H9 (cell line): Measurements from ENCODE around the gene PEPD. TPM values are rescaled to one million over a fixed set of nuclear protein-coding genes. Genes with fewer than 3 reads are reported as not detected.

ENCODE experiments used
- DNase-seq: peaks from one replicate; pipeline ENCODE4 v3.0.0-alpha.2; 2017
- H2AFZ ChIP-seq: one replicate; pipeline ENCODE4 v1.6.1; 2013; ENCODE audit warnings: mild to moderate bottlenecking, low read length, control low read depth, moderate library complexity
- H2AK5ac ChIP-seq: 2 replicates; pipeline ENCODE4 v1.6.1; 2013; ENCODE audit warnings: low read length, control low read depth, mixed read lengths; ENCODE audit not compliant: insufficient read length
- H2BK120ac ChIP-seq: one replicate; pipeline ENCODE4 v1.6.1; 2013; ENCODE audit warnings: low read depth, mild to moderate bottlenecking, low read length, control low read depth, inconsistent platforms; ENCODE audit not compliant: poor library complexity, severe bottlenecking
- H2BK12ac ChIP-seq: 2 replicates; pipeline ENCODE4 v1.6.1; 2013; ENCODE audit warnings: low read length, control low read depth, mixed read lengths, low read depth; ENCODE audit not compliant: insufficient read length
- H2BK15ac ChIP-seq: 2 replicates; pipeline ENCODE4 v1.6.1; 2013; ENCODE audit warnings: low read depth, low read length, control low read depth
- H2BK20ac ChIP-seq: one replicate; pipeline ENCODE4 v1.6.1; 2013; ENCODE audit warnings: low read depth, mild to moderate bottlenecking, low read length, control low read depth, inconsistent platforms; ENCODE audit not compliant: poor library complexity, severe bottlenecking
- H2BK5ac ChIP-seq: 2 replicates; pipeline ENCODE4 v1.6.1; 2013; ENCODE audit warnings: low read length, control low read depth, mixed read lengths; ENCODE audit not compliant: insufficient read length
- H3K14ac ChIP-seq: 2 replicates; pipeline ENCODE4 v1.6.1; 2013; ENCODE audit warnings: low read length, control low read depth; ENCODE audit not compliant: insufficient read depth
- H3K18ac ChIP-seq: 2 replicates; pipeline ENCODE4 v1.6.1; 2013; ENCODE audit warnings: low read depth, mild to moderate bottlenecking, mixed read lengths, low read length, control low read depth; ENCODE audit not compliant: insufficient read length
- H3K23ac ChIP-seq: 2 replicates; pipeline ENCODE4 v1.6.1; 2013; ENCODE audit warnings: low read length, control low read depth, mixed read lengths, low read depth; ENCODE audit not compliant: insufficient read length
- H3K23me2 ChIP-seq: 2 replicates; pipeline ENCODE4 v1.6.1; 2013; ENCODE audit warnings: low read depth, mild to moderate bottlenecking, mixed read lengths, low read length, control low read depth; ENCODE audit not compliant: insufficient read length, poor library complexity, severe bottlenecking
- H3K27ac ChIP-seq: 2 replicates; pipeline ENCODE4 v1.5.1; 2013; ENCODE audit warnings: low read length, control low read depth, mixed read lengths, low read depth; ENCODE audit not compliant: insufficient read length
- H3K27me3 ChIP-seq: 2 replicates; pipeline ENCODE4 v1.6.1; 2013; ENCODE audit warnings: low read length, control low read depth, inconsistent platforms; ENCODE audit not compliant: insufficient read depth
- H3K4ac ChIP-seq: 2 replicates; pipeline ENCODE4 v1.6.1; 2013; ENCODE audit warnings: low read depth, mild to moderate bottlenecking, control low read depth, inconsistent platforms, low read length, moderate library complexity
- H3K4me1 ChIP-seq: 2 replicates; pipeline ENCODE4 v1.6.1; 2013; ENCODE audit warnings: low read length, control low read depth, inconsistent platforms; ENCODE audit not compliant: insufficient read depth
- H3K4me2 ChIP-seq: 2 replicates; pipeline ENCODE4 v1.6.1; 2013; ENCODE audit warnings: low read length, control low read depth, mixed read lengths; ENCODE audit not compliant: insufficient read length, insufficient read depth
- H3K56ac ChIP-seq: 2 replicates; pipeline ENCODE4 v1.6.1; 2013; ENCODE audit warnings: low read depth, mild to moderate bottlenecking, mixed read lengths, low read length, control low read depth; ENCODE audit not compliant: insufficient read length
- H3K79me1 ChIP-seq: 2 replicates; pipeline ENCODE4 v1.6.1; 2013; ENCODE audit warnings: low read depth, mild to moderate bottlenecking, moderate library complexity, low read length, control low read depth, inconsistent platforms; ENCODE audit not compliant: insufficient read depth, poor library complexity, severe bottlenecking
- H3K79me2 ChIP-seq: 2 replicates; pipeline ENCODE4 v1.6.1; 2013; ENCODE audit warnings: low read length, control low read depth, inconsistent platforms; ENCODE audit not compliant: insufficient read depth
- H3K9ac ChIP-seq: 2 replicates; pipeline ENCODE4 v1.6.1; 2013; ENCODE audit warnings: low read length, control low read depth, mixed read lengths; ENCODE audit not compliant: insufficient read length; ENCODE audit errors: extremely low read depth
- H3K9me3 ChIP-seq: one replicate; pipeline ENCODE4 v1.6.1; 2013; ENCODE audit warnings: low read depth, low read length, inconsistent platforms; ENCODE audit not compliant: control insufficient read depth
- H3T11ph ChIP-seq: one replicate; pipeline ENCODE4 v1.6.1; 2013; ENCODE audit warnings: mild to moderate bottlenecking, low read length, control low read depth, inconsistent platforms
- H4K20me1 ChIP-seq: one replicate; pipeline ENCODE4 v1.6.1; 2013; ENCODE audit not compliant: control insufficient read depth, insufficient read length, insufficient read depth
- H4K5ac ChIP-seq: 2 replicates; pipeline ENCODE4 v1.6.1; 2013; ENCODE audit warnings: low read depth, mild to moderate bottlenecking, mixed read lengths, low read length, control low read depth; ENCODE audit not compliant: insufficient read length
- H4K8ac ChIP-seq: replicated peaks from 2 replicates; pipeline ENCODE4 v1.6.1; 2013; ENCODE audit warnings: low read length, control low read depth, mixed read lengths, low read depth; ENCODE audit not compliant: insufficient read length
- H4K91ac ChIP-seq: 2 replicates; pipeline ENCODE4 v1.6.1; 2013; ENCODE audit warnings: low read depth, mild to moderate bottlenecking, moderate library complexity, mixed read lengths, low read length, control low read depth; ENCODE audit not compliant: insufficient read length
- H3K27ac Mint-ChIP-seq, 3 experiments: 2 replicates in 2 of 3; 3 replicates in 1 of 3; pipeline ENCODE4 v1.8.0; 2020 to 2021; ENCODE audit warnings: mixed read lengths in 3 of 3, mild to moderate bottlenecking in 1 of 3, moderate library complexity in 1 of 3
- H3K27me3 Mint-ChIP-seq: 2 replicates; pipeline ENCODE4 v1.8.0; 2021; ENCODE audit warnings: low read depth, mild to moderate bottlenecking, moderate library complexity, mixed read lengths
- H3K36me3 Mint-ChIP-seq, 3 experiments: 2 replicates in 2 of 3; 3 replicates in 1 of 3; pipeline ENCODE4 v1.8.0; 2020 to 2021; ENCODE audit warnings: low read depth in 3 of 3, mixed read lengths in 3 of 3; ENCODE audit not compliant: insufficient read depth in 1 of 3
- H3K4me1 Mint-ChIP-seq, 2 experiments: 2 replicates each; pipeline ENCODE4 v1.8.0; 2020; ENCODE audit warnings: mixed read lengths in 2 of 2
- H3K4me3 Mint-ChIP-seq, 2 experiments: 2 replicates in 1 of 2; 3 replicates in 1 of 2; pipeline ENCODE4 v1.8.0; 2020 to 2021; ENCODE audit warnings: mild to moderate bottlenecking in 2 of 2, mixed read lengths in 2 of 2, moderate library complexity in 1 of 2
- H3K9me3 Mint-ChIP-seq, 2 experiments: 2 replicates in 1 of 2; 3 replicates in 1 of 2; pipeline ENCODE4 v1.8.0; 2020; ENCODE audit warnings: mild to moderate bottlenecking in 2 of 2, mixed read lengths in 2 of 2, moderate library complexity in 1 of 2
- CTCF ChIP-seq: fragments of 200-600 bp; sonication (generic); conservative IDR thresholded peaks from 3 replicates; pipeline ENCODE4 v1.8.0; 2021; ENCODE audit warnings: antibody characterized with exemption, mild to moderate bottlenecking
- WGBS: extraction: QIAGEN DNeasy Blood & Tissue Kit; methylation state at CpG from one replicate; pipeline ENCODE4 v1.1.7; 2013; ENCODE audit warnings: missing lambda C conversion rate, low lambda C conversion rate, mixed read lengths; ENCODE audit not compliant: insufficient read length; ENCODE audit errors: extremely low coverage; 5-methylcytosine and 5-hydroxymethylcytosine counted together
- total RNA-seq: library from RNA; stranded (reverse); gene quantifications from 2 replicates; pipeline ENCODE4 v1.2.1, GENCODE V29; 2021

The PEPD gene
- total RNA-seq, 1 experiment from 2014 or later: 52.8 TPM

- no peaks in the 10 kb centered on the region for H4K20me1 ChIP-seq
- H3K23me2 ChIP-seq: no peaks in the 10 kb centered on the region
- no peak overlapping the region for H2AFZ ChIP-seq
- Mint-ChIP-seq H3K4me1 (no peaks in the 10 kb centered on the region; a peak in 1 of 4 replicates), H3K4me3 (no peak overlapping the region), H3K36me3 (no peaks in the 10 kb centered on the region), H3K27ac (no peak overlapping the region; a peak in 1 of 7 replicates), H3K9me3 (peaks cover 9% of the 10 kb centered on the region in 2 experiments), H3K27me3 (peaks cover 2% of the 10 kb centered on the region; the same call in 1 of the 2 replicates)
- DNase-seq: no peak
- no peak overlapping the region for H4K8ac ChIP-seq
- no peaks in the 10 kb centered on the region for H3K4me1 ChIP-seq
- H2BK12ac ChIP-seq: no peak overlapping the region
- no peak overlapping the region for H3K27ac ChIP-seq
- H3K9ac ChIP-seq: no peak overlapping the region
- no peaks in the 10 kb centered on the region for H3K79me2 ChIP-seq
- no peak overlapping the region for H3K18ac ChIP-seq
- no peaks in the 10 kb centered on the region for H3K79me1 ChIP-seq
- no peak overlapping the region for H3T11ph ChIP-seq
- H2BK15ac ChIP-seq: no peak overlapping the region
- H3K14ac ChIP-seq: no peak overlapping the region
- H3K27me3 ChIP-seq: no peaks in the 10 kb centered on the region
- no peak overlapping the region for H3K23ac ChIP-seq
- no CpG with 5 or more reads among the region's 6 CpGs for WGBS
- no peak overlapping the region for H3K56ac ChIP-seq
- no peak overlapping the region for H2AK5ac ChIP-seq
- no peaks in the 10 kb centered on the region for H3K9me3 ChIP-seq
- no peak overlapping the region for H2BK120ac ChIP-seq
- no peak overlapping the region for H3K4me2 ChIP-seq
- no peak for TF ChIP-seq CTCF
- no peak overlapping the region for H3K4ac ChIP-seq
- H4K91ac ChIP-seq: no peak overlapping the region
- no peak overlapping the region for H2BK20ac ChIP-seq
- no peak overlapping the region for H4K5ac ChIP-seq
- H2BK5ac ChIP-seq: no peak overlapping the region
Measured at GRCh38 chr19:33358408-33358807, 163.2 kb downstream of the PEPD start.
